ENCODE measurements around the gene COPS9. TPM values are rescaled to one million over a fixed set of nuclear protein-coding genes. Genes with fewer than 3 reads are reported as not detected.

COPS9 gene
- total RNA-seq = 139 and 147 TPM in 2 replicates

DNA sequence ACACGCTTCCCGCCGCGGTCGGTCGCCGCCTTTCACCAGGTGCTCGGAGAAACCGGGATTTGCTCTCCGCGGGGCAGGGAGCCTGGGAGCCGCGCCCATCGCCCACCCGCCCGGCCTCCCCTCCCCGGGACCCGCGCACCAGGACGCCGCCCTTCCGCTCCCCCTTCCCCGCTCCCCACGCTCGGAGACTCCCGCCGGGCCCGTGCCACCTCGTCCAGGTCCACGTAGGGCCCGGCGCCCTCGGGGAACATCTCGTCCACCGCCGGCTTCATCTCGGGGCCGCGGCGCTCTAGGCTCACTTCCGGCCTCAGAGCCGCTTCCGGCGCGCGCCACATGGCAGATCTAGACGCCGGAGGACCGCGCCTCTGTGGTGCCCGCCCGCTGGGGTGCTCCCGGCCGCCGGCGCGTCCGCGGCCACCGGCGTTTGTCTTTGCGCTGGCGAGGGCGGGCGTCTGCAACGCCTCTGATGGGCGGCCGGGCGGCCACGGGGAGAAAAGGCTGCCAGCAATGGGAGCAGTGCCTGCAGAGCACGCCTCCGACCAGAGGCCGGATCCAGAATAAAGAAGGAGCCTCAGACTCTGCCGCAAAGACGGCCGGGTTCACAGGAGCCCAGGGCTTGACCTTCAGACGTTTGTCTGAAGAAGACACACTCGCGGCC, at the start of gene COPS9:
TSS of gene COPS9 (minus strand) at position 293 of the 658 bp plus-strand sequence. CDS start at position 272, 21 bp downstream.

DNA sequence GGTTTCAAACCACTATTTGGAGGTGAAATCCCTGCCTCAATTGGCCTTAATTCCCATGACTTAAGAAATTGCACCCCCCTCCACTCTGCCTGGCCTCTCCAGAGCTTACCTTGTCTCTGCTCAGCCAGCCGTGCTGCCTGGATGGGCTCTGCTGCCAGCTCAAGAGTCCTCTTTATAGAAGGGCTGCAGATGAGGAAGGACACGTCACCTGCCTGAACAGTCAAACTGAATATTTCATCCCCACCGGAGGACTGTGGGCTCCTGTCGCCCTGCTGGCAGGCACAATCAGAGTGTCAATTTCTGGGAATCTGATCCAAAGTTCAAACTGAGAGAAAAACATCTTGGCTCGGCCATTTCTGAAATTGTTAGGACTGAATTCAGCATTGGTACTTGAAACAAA, 4.4 kb upstream of the COPS9 start, which contains the start of gene OTOS:
TSS of gene OTOS (minus strand) at position 148 of the 400 bp plus-strand sequence. CDS start 332 bp downstream, outside the sequence.

Other genes with a start within 250 kb of the COPS9 start
- 174 and 258 TPM in 2 replicates for gene NDUFA10, start 111.0 kb downstream of the COPS9 start, total RNA-seq
- gene OR6B2, start 105.9 kb downstream of the COPS9 start, total RNA-seq = not detected in 2 replicates
- gene OR6B3, start 82.8 kb downstream of the COPS9 start, total RNA-seq = not detected in 2 replicates
- not detected in 2 replicates for gene OTOS, start 4.4 kb upstream of the COPS9 start, total RNA-seq